ENCODE results near the gene EP400.

The EP400 gene

DNA sequence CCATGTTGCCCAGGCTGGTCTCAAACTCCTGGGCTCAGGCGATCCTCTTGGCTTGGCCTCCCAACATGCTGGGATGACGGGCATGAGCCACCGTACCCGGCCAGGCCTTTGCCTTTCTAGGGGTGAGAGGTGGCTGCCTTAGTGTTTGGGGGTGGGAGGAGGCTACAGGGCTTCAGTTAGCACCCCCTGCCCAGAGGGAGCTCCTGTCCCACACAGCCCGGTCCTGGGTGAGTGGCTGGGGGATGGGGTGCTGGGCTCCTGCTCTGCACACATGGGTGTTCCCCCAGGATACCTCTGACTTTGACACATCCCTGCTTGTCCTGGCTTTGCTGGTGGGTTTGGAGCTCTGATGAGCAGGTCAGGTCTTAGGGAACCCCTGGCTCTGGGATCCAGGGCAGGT is 45.4 kb upstream of the EP400 start:
- no peaks in the 10 kb centered on the region for H3K79me2 ChIP-seq (ENCODE audit: control insufficient read depth, low read length)
- no peak overlapping the region for H3K27ac ChIP-seq (ENCODE audit: low read depth, low read length)
- H3K36me3 ChIP-seq (ENCODE audit: control insufficient read depth, low read length): no peaks in the 10 kb centered on the region
- no peak overlapping the region for H3K4me2 ChIP-seq (ENCODE audit: low read length)
- peaks cover 3% of the 10 kb centered on the region; the same call in 1 of the 2 replicates for H4K20me1 ChIP-seq (ENCODE audit: control insufficient read depth, insufficient read depth, low read depth, low read length)
- H3K27me3 ChIP-seq (ENCODE audit: control insufficient read depth, low read length): no peaks in the 10 kb centered on the region
- no peaks in the 10 kb centered on the region for H3K9me2 ChIP-seq (replicated peaks; ENCODE audit: control insufficient read depth, low read length)
- H3K9me3 ChIP-seq (ENCODE audit: control insufficient read depth, insufficient read depth, low read length): no peaks in the 10 kb centered on the region
- H3K4me1 ChIP-seq (ENCODE audit: control insufficient read depth, low read length): no peaks in the 10 kb centered on the region
- no peak overlapping the region for H3K4me3 ChIP-seq (ENCODE audit: low read length)
- TF ChIP-seq, protein P1, sequence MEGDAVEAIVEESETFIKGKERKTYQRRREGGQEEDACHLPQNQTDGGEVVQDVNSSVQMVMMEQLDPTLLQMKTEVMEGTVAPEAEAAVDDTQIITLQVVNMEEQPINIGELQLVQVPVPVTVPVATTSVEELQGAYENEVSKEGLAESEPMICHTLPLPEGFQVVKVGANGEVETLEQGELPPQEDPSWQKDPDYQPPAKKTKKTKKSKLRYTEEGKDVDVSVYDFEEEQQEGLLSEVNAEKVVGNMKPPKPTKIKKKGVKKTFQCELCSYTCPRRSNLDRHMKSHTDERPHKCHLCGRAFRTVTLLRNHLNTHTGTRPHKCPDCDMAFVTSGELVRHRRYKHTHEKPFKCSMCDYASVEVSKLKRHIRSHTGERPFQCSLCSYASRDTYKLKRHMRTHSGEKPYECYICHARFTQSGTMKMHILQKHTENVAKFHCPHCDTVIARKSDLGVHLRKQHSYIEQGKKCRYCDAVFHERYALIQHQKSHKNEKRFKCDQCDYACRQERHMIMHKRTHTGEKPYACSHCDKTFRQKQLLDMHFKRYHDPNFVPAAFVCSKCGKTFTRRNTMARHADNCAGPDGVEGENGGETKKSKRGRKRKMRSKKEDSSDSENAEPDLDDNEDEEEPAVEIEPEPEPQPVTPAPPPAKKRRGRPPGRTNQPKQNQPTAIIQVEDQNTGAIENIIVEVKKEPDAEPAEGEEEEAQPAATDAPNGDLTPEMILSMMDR (IDR thresholded peaks at IDR 0.05; ENCODE audit: low read depth, low read length, poor library complexity, severe bottlenecking): no peak
- TF ChIP-seq EZH2phosphoT487 (IDR thresholded peaks at IDR 0.05; ENCODE audit: borderline replicate concordance, low read length): no peak
- H3F3A ChIP-seq (ENCODE audit: control insufficient read depth, insufficient read depth): no peaks in the 10 kb centered on the region

DNA sequence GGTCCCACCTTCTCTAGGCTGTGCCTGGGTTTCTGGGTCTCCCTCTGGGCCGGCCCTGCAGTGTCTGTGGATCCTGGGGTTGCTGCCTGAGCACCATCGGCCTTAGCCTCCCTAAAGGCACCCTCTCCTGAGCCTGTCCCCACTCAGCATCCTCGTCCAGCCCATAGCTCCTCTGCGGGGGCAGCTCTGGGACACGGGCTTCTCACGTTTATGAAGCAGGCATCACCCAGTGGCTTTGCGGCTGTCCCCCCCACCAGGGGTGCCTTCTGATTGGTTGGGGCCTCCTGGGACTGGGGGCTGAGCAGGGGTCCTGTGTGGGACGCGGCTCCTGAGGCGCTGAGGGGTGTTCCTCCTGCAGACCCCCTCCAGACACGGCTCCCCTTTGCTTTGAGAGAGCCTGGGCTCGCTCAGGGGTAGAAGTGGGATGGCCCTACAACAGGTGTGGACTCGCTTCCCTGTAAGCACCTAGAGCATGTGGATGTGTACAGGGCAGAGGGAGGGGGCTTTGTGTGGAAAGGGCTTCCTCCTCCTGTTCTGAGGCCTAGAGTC is 44.6 kb upstream of the EP400 start:
- H3K9me2 ChIP-seq (replicated peaks; ENCODE audit: control insufficient read depth, low read length): no peaks in the 10 kb centered on the region
- no peaks in the 10 kb centered on the region for H3K27me3 ChIP-seq (ENCODE audit: control insufficient read depth, low read length)
- no peaks in the 10 kb centered on the region for H3K9me3 ChIP-seq (ENCODE audit: control insufficient read depth, insufficient read depth, low read length)
- H3K4me3 ChIP-seq (ENCODE audit: low read length): no peak overlapping the region
- H3K4me2 ChIP-seq (ENCODE audit: low read length): no peak overlapping the region
- no peaks in the 10 kb centered on the region for H3K79me2 ChIP-seq (ENCODE audit: control insufficient read depth, low read length)
- no peaks in the 10 kb centered on the region for H3F3A ChIP-seq (ENCODE audit: control insufficient read depth, insufficient read depth)
- no peaks in the 10 kb centered on the region for H3K36me3 ChIP-seq (ENCODE audit: control insufficient read depth, low read length)
- no peaks in the 10 kb centered on the region for H3K4me1 ChIP-seq (ENCODE audit: control insufficient read depth, low read length)
- no peak overlapping the region for H3K27ac ChIP-seq (ENCODE audit: low read depth, low read length)
- H4K20me1 ChIP-seq (ENCODE audit: control insufficient read depth, insufficient read depth, low read depth, low read length): peaks cover 3% of the 10 kb centered on the region; the same call in 1 of the 2 replicates
- TF ChIP-seq, protein P1 (IDR thresholded peaks at IDR 0.05; ENCODE audit: low read depth, low read length, poor library complexity, severe bottlenecking): no peak
- TF ChIP-seq EZH2phosphoT487 (IDR thresholded peaks at IDR 0.05; ENCODE audit: borderline replicate concordance, low read length): no peak

DNA sequence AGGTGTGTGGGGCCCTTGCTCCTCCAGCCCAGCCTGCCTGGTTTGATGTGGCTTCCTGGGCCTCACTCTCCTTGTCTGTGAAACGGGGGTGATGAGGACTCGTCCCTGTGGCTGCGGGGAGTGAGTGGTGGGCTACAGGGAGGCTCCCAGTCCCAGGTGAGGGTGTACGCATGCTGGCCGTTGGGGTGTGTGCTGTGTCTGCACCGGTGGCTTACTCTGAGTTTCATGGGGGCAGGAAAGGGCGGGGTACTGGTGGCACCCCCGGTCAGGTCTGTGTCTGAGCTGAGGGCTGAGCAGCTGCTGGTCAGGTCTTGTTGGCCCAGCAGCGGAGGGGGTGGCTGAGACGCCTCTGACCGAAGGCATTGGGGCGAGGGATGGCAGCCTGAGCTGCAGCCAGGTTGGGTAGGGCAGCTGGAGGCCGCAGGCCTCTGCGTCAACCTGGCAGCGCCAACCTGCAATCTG is 44.1 kb upstream of the EP400 start:
- Histone ChIP-seq H4K20me1 (ENCODE audit: control insufficient read depth, insufficient read depth, low read depth, low read length) (peaks cover 3% of the 10 kb centered on the region; the same call in 1 of the 2 replicates), H3K27me3 (ENCODE audit: control insufficient read depth, low read length) (no peaks in the 10 kb centered on the region), H3K4me3 (ENCODE audit: low read length) (no peak overlapping the region), H3K27ac (ENCODE audit: low read depth, low read length) (no peak overlapping the region), H3K79me2 (ENCODE audit: control insufficient read depth, low read length) (no peaks in the 10 kb centered on the region), H3K4me2 (ENCODE audit: low read length) (no peak overlapping the region), H3K9me2 (replicated peaks; ENCODE audit: control insufficient read depth, low read length) (no peaks in the 10 kb centered on the region), H3F3A (ENCODE audit: control insufficient read depth, insufficient read depth) (no peaks in the 10 kb centered on the region), H3K9me3 (ENCODE audit: control insufficient read depth, insufficient read depth, low read length) (no peaks in the 10 kb centered on the region), H3K4me1 (ENCODE audit: control insufficient read depth, low read length) (no peaks in the 10 kb centered on the region), H3K36me3 (ENCODE audit: control insufficient read depth, low read length) (no peaks in the 10 kb centered on the region)
- TF ChIP-seq EZH2phosphoT487 (IDR thresholded peaks at IDR 0.05; ENCODE audit: borderline replicate concordance, low read length): no peak
- TF ChIP-seq, protein P1 (IDR thresholded peaks at IDR 0.05; ENCODE audit: low read depth, low read length, poor library complexity, severe bottlenecking): no peak
